Muscle of leg (tissue), 9 donors: ENCODE data around the gene AMIGO2. TPM values are rescaled to one million over a fixed set of nuclear protein-coding genes. Genes with fewer than 3 reads are reported as not detected.

ENCODE experiments used
- polyA plus RNA-seq, 8 donors: library from polyadenylated mRNA; unstranded; fragments of 120-200 nt; gene quantifications; one replicate each; pipeline versions ENCODE4 v1.2.1 to v1.2.3, GENCODE V29; 2013; ENCODE audit warnings: inconsistent platforms in 1 of 8, low replicate concordance in 1 of 8; ENCODE audit not compliant: insufficient read length in 8 of 8, insufficient read depth in 1 of 8
- total RNA-seq: library from RNA; stranded (reverse); fragments of 120-200 nt; gene quantifications from one replicate; pipeline ENCODE4 v1.2.4, GENCODE V29; 2013

Gene AMIGO2
- total and polyA plus RNA-seq, 9 donors: 1.3 to 3.5 (median 1.9) TPM

Other genes with a start within 250 kb of the AMIGO2 start
- gene PCED1B, start 338 bp downstream of the AMIGO2 start, total RNA-seq: 0.22 TPM
- gene PCED1B, start 338 bp downstream of the AMIGO2 start, polyA plus RNA-seq: under 1 TPM; 0.44 to 0.94 (median 0.55) TPM